Prostate gland (tissue), 2 donors: ENCODE data around the gene PTPRJ. TPM values are rescaled to one million over a fixed set of nuclear protein-coding genes. Genes with fewer than 3 reads are reported as not detected.

Experiments
- DNase-seq: peaks from one replicate; pipeline ENCODE4 v3.0.0-alpha.2; 2019; ENCODE audit warnings: low spot score
- H3K27ac ChIP-seq, 2 donors: fragments of 200-600 bp; sonication (generic); 2 replicates each; pipeline ENCODE4 v1.5.1; 2017 to 2019
- H3K27me3 ChIP-seq: fragments of 200-600 bp; sonication (generic); replicated peaks from 2 replicates; pipeline ENCODE4 v1.5.1; 2019; ENCODE audit not compliant: insufficient read depth
- H3K36me3 ChIP-seq, 2 donors: fragments of 200-600 bp; sonication (generic); 1 replicate in 1 of 2; 2 replicates in 1 of 2; pipeline versions ENCODE4 v1.5.1 to v1.8.1; 2017 to 2019
- H3K4me1 ChIP-seq: fragments of 200-600 bp; sonication (generic); replicated peaks from 2 replicates; pipeline ENCODE4 v1.5.1; 2019
- H3K4me3 ChIP-seq, 2 donors: fragments of 200-600 bp; sonication (generic); 2 replicates each; pipeline ENCODE4 v1.5.1; 2017 to 2019
- H3K9me3 ChIP-seq: fragments of 200-600 bp; sonication (generic); 2 replicates; pipeline ENCODE4 v1.5.1; 2017
- CTCF ChIP-seq, 4 experiments: fragments of 200-600 bp in 2 of 4; fragments of 450-650 bp in 2 of 4; sonication (generic) in 2 of 4; IDR thresholded peaks; 1 replicate in 3 of 4; 2 replicates in 1 of 4; pipeline ENCODE4 v1.5.1; 2016 to 2019; ENCODE audit warnings: antibody characterized with exemption in 4 of 4, mild to moderate bottlenecking in 2 of 4, moderate library complexity in 2 of 4
- POLR2A ChIP-seq: fragments of 450-650 bp; IDR thresholded peaks from one replicate; pipeline ENCODE4 v1.6.1; 2016; ENCODE audit warnings: antibody characterized with exemption, mild to moderate bottlenecking
- POLR2AphosphoS5 ChIP-seq: sonication (generic); formaldehyde crosslinking; IDR thresholded peaks from one replicate; pipeline ENCODE4 v1.6.1; 2017; ENCODE audit warnings: antibody characterized with exemption
- WGBS: methylation state at CpG from one replicate; pipeline ENCODE4 v1.1.5; 2018; 5-methylcytosine and 5-hydroxymethylcytosine counted together
- intact Hi-C: fragments of 100-400 bp; cut with DNase I; formaldehyde crosslinking; loops from one replicate; pipeline ENCODE4 v1.14.2; 2022
- total RNA-seq, 2 donors: library from RNA; depleted of rRNA; stranded (reverse); fragments of >200 nt; gene quantifications; one replicate each; pipeline ENCODE4 v1.1.0, GENCODE V29; 2016

The PTPRJ gene
- total RNA-seq, 2 donors from 2014 or later: 24.9 to 48.0 TPM

- Histone ChIP-seq H3K27me3 (no peaks in the 10 kb centered on the region), H3K27ac (peak overlapping the region; percentile 73 to 74), H3K4me1 (peaks cover 22% of the 10 kb centered on the region), H3K9me3 (no peaks in the 10 kb centered on the region), H3K36me3 (no peaks in the 10 kb centered on the region), H3K4me3 (no peak overlapping the region)
- peak; percentile 65 for DNase-seq
- intact Hi-C loops: no loop called here
- peak; percentile 90 for TF ChIP-seq POLR2AphosphoS5
- TF ChIP-seq CTCF (IDR thresholded peaks at IDR 0.05): no peak
- no peak for TF ChIP-seq POLR2A
- 57% methylated on average over 2 of the region's 2 CpGs for WGBS
Measured at GRCh38 chr11:48001438-48002021, 21.2 kb downstream of the PTPRJ start.

GRCh38 chr11:48002561-48002960 lies 22.2 kb downstream of the PTPRJ start:
- Histone ChIP-seq H3K4me3 (no peak overlapping the region), H3K27me3 (no peaks in the 10 kb centered on the region), H3K4me1 (peaks cover 22% of the 10 kb centered on the region), H3K36me3 (no peaks in the 10 kb centered on the region), H3K27ac (peak overlapping the region in 1 of 2 donors; percentile 74), H3K9me3 (no peaks in the 10 kb centered on the region)
- intact Hi-C loops: no loop called here
- DNase-seq: no peak
- 76% methylated on average over 4 of the region's 4 CpGs for WGBS
- no peak for TF ChIP-seq POLR2AphosphoS5
- no peak for TF ChIP-seq CTCF (IDR thresholded peaks at IDR 0.05)
- no peak for TF ChIP-seq POLR2A

GRCh38 chr11:48003926-48004325 lies 23.6 kb downstream of the PTPRJ start:
- intact Hi-C loops: no loop called here
- H3K4me1 ChIP-seq: peaks cover 14% of the 10 kb centered on the region
- no peaks in the 10 kb centered on the region for H3K9me3 ChIP-seq
- TF ChIP-seq POLR2A (no peak), CTCF (IDR thresholded peaks at IDR 0.05) (no peak), POLR2AphosphoS5 (no peak)
- DNase-seq: no peak
- WGBS: 61% methylated on average over 2 of the region's 2 CpGs
- H3K36me3 ChIP-seq: no peaks in the 10 kb centered on the region
- H3K27ac ChIP-seq: peak overlapping the region in 1 of 2 donors; percentile 5
- no peak overlapping the region for H3K4me3 ChIP-seq
- no peaks in the 10 kb centered on the region for H3K27me3 ChIP-seq

- TF ChIP-seq POLR2AphosphoS5 (no peak), POLR2A (no peak), CTCF (IDR thresholded peaks at IDR 0.05) (no peak)
Measured at GRCh38 chr11:48004456-48004855, 24.1 kb downstream of the PTPRJ start.

GRCh38 chr11:48005136-48005535 lies 24.8 kb downstream of the PTPRJ start:
- DNase-seq: no peak
- peaks cover 7% of the 10 kb centered on the region for H3K4me1 ChIP-seq
- intact Hi-C loops: no loop called here
- no peaks in the 10 kb centered on the region for H3K9me3 ChIP-seq
- no peak overlapping the region for H3K27ac ChIP-seq
- H3K36me3 ChIP-seq: no peaks in the 10 kb centered on the region
- H3K4me3 ChIP-seq: no peak overlapping the region
- TF ChIP-seq CTCF (IDR thresholded peaks at IDR 0.05): no peak
- TF ChIP-seq POLR2A: no peak
- 65% methylated on average over 4 of the region's 4 CpGs for WGBS
- no peaks in the 10 kb centered on the region for H3K27me3 ChIP-seq

More at GRCh38 chr11:48004456-48004855, 24.1 kb downstream of the PTPRJ start:
- 93% methylated on average over 2 of the region's 2 CpGs for WGBS
- Histone ChIP-seq H3K9me3 (no peaks in the 10 kb centered on the region), H3K27me3 (no peaks in the 10 kb centered on the region), H3K27ac (peak overlapping the region in 1 of 2 donors; percentile 5), H3K4me1 (peaks cover 9% of the 10 kb centered on the region), H3K4me3 (no peak overlapping the region), H3K36me3 (no peaks in the 10 kb centered on the region)
- no peak for DNase-seq
- intact Hi-C loops: no loop called here
